ENCODE measurements around the gene THADA.

The THADA gene

DNA sequence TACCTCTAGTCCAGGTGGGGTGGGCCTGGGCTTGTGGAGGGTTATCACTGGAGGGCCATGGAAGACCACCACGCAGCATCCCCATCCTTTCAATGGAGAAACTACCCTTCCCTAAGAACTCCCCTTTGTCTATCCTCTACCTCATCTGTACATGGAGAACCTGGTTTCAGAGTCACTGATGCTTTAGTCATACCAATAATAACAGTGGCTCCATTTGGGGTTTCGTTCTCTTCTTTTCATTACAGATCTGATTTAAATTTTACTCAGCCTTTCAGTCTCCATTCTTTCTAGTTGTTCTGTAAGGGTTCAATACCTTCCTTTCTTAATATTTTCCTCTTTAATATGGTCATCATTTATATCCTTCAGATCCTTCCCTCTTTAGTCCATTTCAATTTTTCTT is 314.8 kb downstream of the THADA start:
- Histone ChIP-seq H4K20me1 (no peaks in the 10 kb centered on the region), H3K4me2 (no peak overlapping the region), H3K4me1 (peaks cover 0 to 49% (median 5%) of the 10 kb centered on the region in 10 experiments; a peak in 10 of 20 replicates), H3K9ac (no peak overlapping the region), H3K4me3 (no peak overlapping the region), H3K27me3 (no peaks in the 10 kb centered on the region), H3K27ac (no peak overlapping the region), H3K36me3 (peaks cover 41 to 92% (median 77%) of the 10 kb centered on the region in 11 experiments), H3K9me3 (replicated peaks in 1 of 11) (peaks cover 29 to 38% (median 33%) of the 10 kb centered on the region in 11 experiments)
- no peak for TF ChIP-seq Cebpa-rat (IDR thresholded peaks at IDR 0.05)

DNA sequence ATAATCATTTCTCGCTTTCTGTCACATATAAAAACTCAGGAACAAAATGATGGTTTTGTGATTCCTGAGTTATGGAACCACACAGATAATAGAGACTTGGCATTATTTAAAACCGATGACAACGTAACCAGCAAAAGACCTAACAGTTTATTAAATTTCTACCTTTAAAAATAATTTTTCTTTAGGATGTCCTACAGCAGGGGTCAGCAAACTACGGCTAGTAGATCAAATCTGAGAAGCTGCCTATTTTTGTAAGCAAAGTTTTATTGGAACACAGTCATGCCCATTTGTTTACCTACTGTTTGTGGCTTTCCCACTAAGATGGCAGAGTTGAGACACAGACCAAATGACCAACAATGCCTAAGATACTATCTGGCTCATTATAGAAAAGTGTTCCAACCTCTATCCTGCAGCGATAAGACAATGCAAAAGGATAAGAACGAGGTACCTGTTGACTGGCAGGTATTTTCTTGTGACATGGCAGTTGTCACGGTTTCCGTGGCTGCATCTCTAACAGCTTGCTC is 316.5 kb downstream of the THADA start:
- no peak for TF ChIP-seq Cebpa-rat (IDR thresholded peaks at IDR 0.05)
- Histone ChIP-seq H3K27ac (no peak overlapping the region), H3K36me3 (peaks cover 30 to 87% (median 66%) of the 10 kb centered on the region in 11 experiments), H3K4me2 (no peak overlapping the region), H4K20me1 (no peaks in the 10 kb centered on the region), H3K9ac (no peak overlapping the region), H3K27me3 (no peaks in the 10 kb centered on the region), H3K9me3 (replicated peaks in 1 of 11) (peaks cover 13 to 21% (median 16%) of the 10 kb centered on the region in 11 experiments), H3K4me1 (peaks cover 0 to 59% (median 6%) of the 10 kb centered on the region in 10 experiments; a peak in 10 of 20 replicates), H3K4me3 (no peak overlapping the region)

DNA sequence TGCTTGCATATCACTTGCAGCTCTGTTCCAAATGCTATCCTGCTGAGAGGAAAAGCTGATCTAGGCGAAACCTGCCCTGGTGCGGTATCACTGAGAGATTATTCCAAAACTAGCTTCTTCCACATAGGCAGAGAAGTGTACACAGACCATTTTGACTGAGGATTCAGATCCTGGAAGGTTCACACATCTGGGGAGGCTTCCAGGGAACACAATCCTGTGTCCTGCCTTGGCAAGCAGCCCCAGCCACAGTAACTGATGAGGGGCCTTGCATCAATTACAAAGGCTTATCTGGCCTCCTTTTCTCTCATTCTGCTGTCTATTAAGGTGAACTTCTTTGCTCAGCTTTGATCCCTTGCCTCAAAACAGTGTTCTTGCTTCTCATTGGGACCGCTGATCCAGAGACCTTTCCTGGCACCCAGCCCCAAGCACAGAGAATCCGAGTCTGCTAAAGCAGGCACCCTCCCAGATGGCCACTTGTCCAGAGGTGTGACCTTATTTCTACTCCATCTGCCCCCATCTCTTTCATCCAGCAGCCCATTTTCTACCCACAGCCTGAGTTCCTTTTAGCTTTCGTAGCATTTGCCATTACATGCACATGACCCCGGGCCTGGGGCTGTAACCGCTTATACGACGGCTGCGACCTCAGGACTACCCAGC is 317.1 kb downstream of the THADA start:
- H3K9me3 ChIP-seq (replicated peaks in 1 of 11): peaks cover 6 to 15% (median 10%) of the 10 kb centered on the region in 11 experiments; a peak in 21 of 22 replicates
- peaks cover 0 to 65% (median 9%) of the 10 kb centered on the region in 10 experiments; a peak in 10 of 20 replicates for H3K4me1 ChIP-seq
- H3K36me3 ChIP-seq: peaks cover 23 to 82% (median 61%) of the 10 kb centered on the region in 11 experiments
- TF ChIP-seq Cebpa-rat (IDR thresholded peaks at IDR 0.05): no peak
- H3K4me3 ChIP-seq: no peak overlapping the region
- no peaks in the 10 kb centered on the region for H3K27me3 ChIP-seq
- 0 out of 22 replicates have a peak overlapping the region, but pooled peaks of 1 of the 11 experiments have one; percentile 22 for H3K27ac ChIP-seq
- no peak overlapping the region for H3K9ac ChIP-seq
- no peak overlapping the region for H3K4me2 ChIP-seq
- H4K20me1 ChIP-seq: no peaks in the 10 kb centered on the region

DNA sequence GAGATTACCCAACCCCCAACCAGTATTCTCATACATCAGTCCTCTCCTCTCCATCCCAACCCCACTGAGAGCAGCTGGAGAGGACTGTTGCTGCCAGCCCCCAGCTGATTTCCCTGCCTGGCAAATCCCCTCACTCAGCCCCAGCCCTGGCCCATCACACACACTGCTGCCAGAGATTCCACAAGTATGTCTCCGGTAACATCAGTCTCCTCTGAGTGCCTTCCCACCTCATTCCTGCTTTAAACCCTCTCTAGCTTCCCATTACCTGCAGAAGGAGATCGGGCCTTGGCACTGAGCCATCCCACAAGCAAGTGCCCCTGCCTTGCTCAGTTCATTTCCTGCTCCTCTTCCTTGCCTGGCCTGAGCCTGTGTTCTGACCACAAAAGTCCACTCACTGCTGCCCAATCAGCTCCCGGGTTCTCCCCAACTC is 318.9 kb downstream of the THADA start:
- Histone ChIP-seq H4K20me1 (no peaks in the 10 kb centered on the region), H3K4me2 (peak overlapping the region in 4 of 11 experiments; percentile 30 to 84 (median 70); a peak in 8 of 22 replicates)
- TF ChIP-seq Cebpa-rat (IDR thresholded peaks at IDR 0.05): no peak

DNA sequence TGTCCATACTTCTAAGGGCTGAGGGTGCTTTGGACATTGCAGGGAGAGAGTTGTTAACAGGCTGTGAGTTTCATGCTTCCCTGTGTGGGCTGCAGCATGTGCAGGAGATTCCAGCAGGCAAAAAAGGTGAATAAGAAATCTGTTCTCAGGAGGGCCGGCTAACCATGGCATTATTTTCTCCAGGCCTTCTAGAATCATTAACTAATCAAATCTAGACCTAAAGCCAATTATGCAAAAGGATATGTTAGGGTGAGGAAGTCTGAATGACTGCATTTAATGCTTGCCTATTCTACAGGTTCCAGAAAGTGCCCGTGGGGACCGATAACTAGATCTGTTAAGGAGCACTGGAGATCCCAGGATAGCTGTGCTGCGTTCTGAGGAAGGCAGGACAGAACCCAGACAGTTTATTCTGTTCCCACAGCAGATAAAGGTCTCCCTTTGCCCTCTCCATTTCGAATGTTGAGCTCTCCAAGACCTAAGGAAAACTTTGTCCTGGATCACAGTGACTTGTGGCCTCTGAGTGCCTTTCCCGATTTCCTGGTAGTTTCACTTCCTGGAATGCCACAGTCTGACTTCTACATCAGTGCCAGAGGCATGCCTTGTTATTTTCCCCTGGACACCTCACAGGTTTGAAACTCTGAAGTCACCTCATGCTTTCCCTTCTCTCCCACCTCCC is 319.4 kb downstream of the THADA start:
- Histone ChIP-seq H3K36me3 (peaks cover 8 to 81% (median 44%) of the 10 kb centered on the region in 11 experiments), H3K4me1 (peaks cover 0 to 74% (median 11%) of the 10 kb centered on the region in 10 experiments; a peak in 10 of 20 replicates), H3K27ac (peak overlapping the region in 3 of 11 experiments; percentile 2 to 30 (median 24); a peak in 2 of 22 replicates), H3K4me3 (no peak overlapping the region), H4K20me1 (no peaks in the 10 kb centered on the region), H3K4me2 (peak overlapping the region in 4 of 11 experiments; percentile 30 to 84 (median 70); a peak in 7 of 22 replicates), H3K27me3 (no peaks in the 10 kb centered on the region), H3K9ac (no peak overlapping the region), H3K9me3 (replicated peaks in 1 of 11) (no peaks in the 10 kb centered on the region)
- no peak for TF ChIP-seq Cebpa-rat (IDR thresholded peaks at IDR 0.05)

More for the DNA sequence above, 318.9 kb downstream of the THADA start:
- Histone ChIP-seq H3K4me1 (peaks cover 0 to 71% (median 11%) of the 10 kb centered on the region in 10 experiments; a peak in 10 of 20 replicates), H3K27me3 (no peaks in the 10 kb centered on the region), H3K9me3 (replicated peaks in 1 of 11) (no peaks in the 10 kb centered on the region), H3K36me3 (peaks cover 11 to 81% (median 47%) of the 10 kb centered on the region in 11 experiments), H3K27ac (peak overlapping the region in 3 of 11 experiments; percentile 2 to 30 (median 24); a peak in 2 of 22 replicates), H3K4me3 (no peak overlapping the region), H3K9ac (peak overlapping the region in 1 of 11 experiments; percentile 1; a peak in 1 of 22 replicates)

- no peaks in the 10 kb centered on the region for H3K9me3 ChIP-seq (replicated peaks in 1 of 11)
- no peaks in the 10 kb centered on the region for H3K27me3 ChIP-seq
- 0 out of 22 replicates have a peak overlapping the region, but pooled peaks of 1 of the 11 experiments have one; percentile 9 for H3K9ac ChIP-seq
- H3K36me3 ChIP-seq: peaks cover 4 to 80% (median 42%) of the 10 kb centered on the region in 11 experiments; a peak in 20 of 22 replicates
- TF ChIP-seq Cebpa-rat (IDR thresholded peaks at IDR 0.05): no peak
- no peak overlapping the region for H3K4me3 ChIP-seq
- H3K4me2 ChIP-seq: peak overlapping the region in 3 of 11 experiments; percentile 55 to 79 (median 66); a peak in 6 of 22 replicates
- no peaks in the 10 kb centered on the region for H4K20me1 ChIP-seq
- peak overlapping the region in 1 of 11 experiments; percentile 32; a peak in 1 of 22 replicates for H3K27ac ChIP-seq
- H3K4me1 ChIP-seq: peaks cover 0 to 90% (median 14%) of the 10 kb centered on the region in 10 experiments; a peak in 10 of 20 replicates
Measured at GRCh38 chr2:43274721-43275120, 321.1 kb downstream of the THADA start.

DNA sequence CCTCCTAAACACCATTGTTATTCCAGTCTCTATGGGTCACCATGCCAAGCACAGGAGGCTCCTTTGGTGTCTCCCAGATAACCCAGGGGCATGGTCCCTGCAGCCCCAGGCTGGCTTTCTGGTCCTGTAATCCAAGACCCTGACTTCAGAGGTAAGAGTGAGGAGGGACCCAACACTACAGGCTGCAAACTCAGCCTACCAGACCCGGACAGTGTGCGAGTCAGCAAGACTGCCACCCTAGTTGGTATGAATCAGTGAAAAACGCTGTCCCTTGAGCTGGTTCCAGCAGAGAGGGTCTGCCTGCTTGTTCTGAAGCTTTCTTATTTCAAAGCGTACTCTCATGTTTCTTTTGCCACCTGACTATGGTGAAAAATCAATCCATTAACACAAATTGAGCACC is 321.8 kb downstream of the THADA start:
- H3K4me3 ChIP-seq: no peak overlapping the region
- H3K27ac ChIP-seq: peak overlapping the region in 5 of 11 experiments; percentile 20 to 58 (median 52); a peak in 9 of 22 replicates
- H4K20me1 ChIP-seq: no peaks in the 10 kb centered on the region
- no peaks in the 10 kb centered on the region for H3K27me3 ChIP-seq
- H3K4me2 ChIP-seq: peak overlapping the region in 5 of 11 experiments; percentile 38 to 79 (median 55); a peak in 10 of 22 replicates
- H3K9me3 ChIP-seq (replicated peaks in 1 of 11): no peaks in the 10 kb centered on the region
- peaks cover 0 to 80% (median 39%) of the 10 kb centered on the region in 11 experiments; a peak in 17 of 22 replicates for H3K36me3 ChIP-seq
- H3K9ac ChIP-seq: peak overlapping the region in 2 of 11 experiments; percentile 9 to 18; a peak in 3 of 22 replicates
- TF ChIP-seq Cebpa-rat (IDR thresholded peaks at IDR 0.05): no peak
- peaks cover 0 to 96% (median 17%) of the 10 kb centered on the region in 10 experiments; a peak in 10 of 20 replicates for H3K4me1 ChIP-seq

GRCh38 chr2:43273529-43273928 is 322.3 kb downstream of the THADA start:
- no peaks in the 10 kb centered on the region for H4K20me1 ChIP-seq
- peak overlapping the region in 5 of 11 experiments; percentile 20 to 58 (median 52); a peak in 10 of 22 replicates for H3K27ac ChIP-seq
- no peaks in the 10 kb centered on the region for H3K27me3 ChIP-seq
- H3K4me2 ChIP-seq: peak overlapping the region in 5 of 11 experiments; percentile 38 to 79 (median 55); a peak in 10 of 22 replicates
- peaks cover 0 to 80% (median 40%) of the 10 kb centered on the region in 11 experiments; a peak in 15 of 22 replicates for H3K36me3 ChIP-seq
- peaks cover 0 to 96% (median 20%) of the 10 kb centered on the region in 10 experiments; a peak in 10 of 20 replicates for H3K4me1 ChIP-seq
- H3K9ac ChIP-seq: peak overlapping the region in 3 of 11 experiments; percentile 3 to 18 (median 9); a peak in 5 of 22 replicates
- TF ChIP-seq Cebpa-rat (IDR thresholded peaks at IDR 0.05): no peak
- no peak overlapping the region for H3K4me3 ChIP-seq
- no peaks in the 10 kb centered on the region for H3K9me3 ChIP-seq (replicated peaks in 1 of 11)
